BJ (cell line): Measurements from ENCODE around the gene LSP1. TPM values are rescaled to one million over a fixed set of nuclear protein-coding genes. Genes with fewer than 3 reads are reported as not detected.

Experiments used
- CTCF ChIA-PET: fragments of 350-600 bp; formaldehyde crosslinking; extraction: SDS; loops from one replicate; lab custom pipeline; 2021; ENCODE audit warnings: antibody characterized with exemption, inconsistent platforms; lab: Yijun Ruan, JAX
- POLR2A ChIA-PET: fragments of 300-600 bp; sonication (Branson Sonifier 250); formaldehyde crosslinking; extraction: SDS; loops from one replicate; lab custom pipeline; 2021; ENCODE audit warnings: antibody characterized with exemption; lab: Charles Lee
- DNase-seq: peaks from one replicate; pipeline ENCODE4 v3.0.0-alpha.2; 2011; ENCODE audit warnings: low read depth
- H3K27me3 ChIP-seq: 2 replicates; pipeline ENCODE4 v1.6.0; 2011; ENCODE audit warnings: low read length; ENCODE audit not compliant: control insufficient read depth, insufficient read depth
- H3K36me3 ChIP-seq: 2 replicates; pipeline ENCODE4 v1.5.1; 2011; ENCODE audit warnings: low read length; ENCODE audit not compliant: control insufficient read depth, insufficient read depth
- H3K4me3 ChIP-seq: 2 replicates; pipeline ENCODE4 v1.5.1; 2011; ENCODE audit warnings: low read depth, mild to moderate bottlenecking, control low read depth, low read length
- CTCF ChIP-seq: IDR thresholded peaks from 2 replicates; pipeline ENCODE4 v1.5.1; 2011; ENCODE audit warnings: low read depth, mild to moderate bottlenecking, control low read depth, inconsistent platforms, low read length, moderate library complexity; ENCODE audit not compliant: insufficient read depth
- polyA plus RNA-seq: library from polyadenylated mRNA; depleted of rRNA; stranded (reverse); fragments of >200 nt; gene quantifications from 2 replicates; pipeline ENCODE4 v1.2.3, GENCODE V29; 2011

The LSP1 gene
- polyA plus RNA-seq, 1 experiment: not detected

- CTCF ChIA-PET: interaction anchor here (0.6 to 3.3 kb wide), 8 partner anchors 39 to 231 kb away, joined by 3 to 20 read pairs (median 4); no protein-coding TSS in a partner anchor
Observed at GRCh38 chr11:1921574-1922141, 68.8 kb downstream of the LSP1 start.

GRCh38 chr11:1922481-1923081 lies 69.7 kb downstream of the LSP1 start:
- POLR2A ChIA-PET: no interaction called here
- no peak for TF ChIP-seq CTCF
- Histone ChIP-seq H3K27me3 (no peaks in the 10 kb centered on the region; the same call in none of the 2 replicates), H3K36me3 (no peaks in the 10 kb centered on the region), H3K4me3 (no peak overlapping the region)
- CTCF ChIA-PET: interaction anchor here (1.0 to 3.3 kb wide), 5 partner anchors 40 to 228 kb away, joined by 3 to 20 read pairs (median 6); partner anchors contain the start of gene IGF2
- DNase-seq: no peak

More at GRCh38 chr11:1921574-1922141, 68.8 kb downstream of the LSP1 start:
- no peaks in the 10 kb centered on the region for H3K36me3 ChIP-seq
- POLR2A ChIA-PET: no interaction called here
- H3K27me3 ChIP-seq: no peaks in the 10 kb centered on the region; the same call in 1 of the 2 replicates
- H3K4me3 ChIP-seq: no peak overlapping the region
- TF ChIP-seq CTCF: no peak
- no peak for DNase-seq

GRCh38 chr11:1923201-1923956 lies 70.5 kb downstream of the LSP1 start:
- no peak overlapping the region for H3K4me3 ChIP-seq
- no peaks in the 10 kb centered on the region for H3K36me3 ChIP-seq
- ChIA-PET POLR2A (no interaction called here), CTCF (interaction anchor here (2.2 to 3.3 kb wide), 3 partner anchors 41 to 228 kb away, joined by 6 to 20 read pairs (median 6); no protein-coding TSS in a partner anchor)
- no peak for TF ChIP-seq CTCF
- DNase-seq: no peak
- H3K27me3 ChIP-seq: no peaks in the 10 kb centered on the region; the same call in none of the 2 replicates

GRCh38 chr11:1924181-1924580 lies 71.3 kb downstream of the LSP1 start:
- ChIA-PET CTCF (interaction anchor here (1.7 kb wide), 1 partner anchor 40 kb away, joined by 3 read pairs; no protein-coding TSS in a partner anchor), POLR2A (no interaction called here)
- TF ChIP-seq CTCF: no peak
- Histone ChIP-seq H3K36me3 (no peaks in the 10 kb centered on the region), H3K4me3 (no peak overlapping the region), H3K27me3 (no peaks in the 10 kb centered on the region; the same call in none of the 2 replicates)
- DNase-seq: no peak
